Measurements from ENCODE around the gene KRT4.

GRCh38 chr12:52767427-52767826 lies 46.5 kb downstream of the KRT4 start:
- no peak for TF ChIP-seq POLR2A (IDR thresholded peaks at IDR 0.05)
- no peak for TF ChIP-seq CTCF (IDR thresholded peaks at IDR 0.05)
- TF ChIP-seq POLR2AphosphoS5 (IDR thresholded peaks at IDR 0.05): no peak
